GM12864 (cell line): ENCODE results near the gene AKAP10.
"Not testable (repeated sequence)": the region's sequence is repeated elsewhere in the genome, so short reads cannot be mapped to it uniquely, and the experiment has no call there.

Experiments
- DNase-seq: peaks from one replicate; pipeline ENCODE4 v3.0.0-alpha.2; 2011; ENCODE audit warnings: low read depth
- H3K4me3 ChIP-seq: 2 replicates; pipeline ENCODE4 v1.5.1; 2011; ENCODE audit warnings: mild to moderate bottlenecking, low read depth, low read length, control low read depth
- TF ChIP-seq, protein P1 (sequence below): IDR thresholded peaks from 2 replicates; pipeline ENCODE4 v1.5.1; 2011; ENCODE audit warnings: low read depth, mild to moderate bottlenecking, moderate library complexity, low read length, control low read depth, inconsistent platforms; ENCODE audit errors: missing control alignments

The AKAP10 gene

DNA sequence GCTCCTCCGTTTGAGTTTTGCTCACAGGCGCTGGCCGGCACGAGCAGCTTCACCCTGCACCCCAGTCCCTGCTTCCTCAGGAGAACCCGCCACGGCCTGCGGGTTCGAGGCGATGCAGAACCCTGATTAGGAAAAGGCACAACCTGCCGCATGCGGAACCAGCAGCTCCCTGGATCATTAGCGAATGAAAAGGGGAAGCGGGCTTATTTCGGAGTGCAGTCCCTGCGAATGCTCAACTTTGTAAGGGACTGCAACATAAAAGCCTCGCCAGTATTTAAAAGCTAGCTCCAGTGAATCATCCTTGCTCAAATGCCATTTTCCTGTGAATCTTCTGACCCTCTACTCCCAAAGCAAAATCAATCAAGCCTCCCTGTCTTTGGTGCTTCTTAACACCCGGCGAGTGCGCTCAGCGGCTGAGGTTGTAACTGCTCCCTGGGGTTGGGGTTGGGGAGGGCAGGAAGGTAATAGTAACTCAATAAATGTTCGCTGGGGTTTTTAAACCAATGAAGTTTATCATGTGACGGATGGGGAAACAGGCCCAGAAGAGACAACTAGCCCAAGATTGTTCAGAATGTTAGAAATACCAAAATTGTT is 678 bp upstream of the AKAP10 start:
- TF ChIP-seq, protein P1, sequence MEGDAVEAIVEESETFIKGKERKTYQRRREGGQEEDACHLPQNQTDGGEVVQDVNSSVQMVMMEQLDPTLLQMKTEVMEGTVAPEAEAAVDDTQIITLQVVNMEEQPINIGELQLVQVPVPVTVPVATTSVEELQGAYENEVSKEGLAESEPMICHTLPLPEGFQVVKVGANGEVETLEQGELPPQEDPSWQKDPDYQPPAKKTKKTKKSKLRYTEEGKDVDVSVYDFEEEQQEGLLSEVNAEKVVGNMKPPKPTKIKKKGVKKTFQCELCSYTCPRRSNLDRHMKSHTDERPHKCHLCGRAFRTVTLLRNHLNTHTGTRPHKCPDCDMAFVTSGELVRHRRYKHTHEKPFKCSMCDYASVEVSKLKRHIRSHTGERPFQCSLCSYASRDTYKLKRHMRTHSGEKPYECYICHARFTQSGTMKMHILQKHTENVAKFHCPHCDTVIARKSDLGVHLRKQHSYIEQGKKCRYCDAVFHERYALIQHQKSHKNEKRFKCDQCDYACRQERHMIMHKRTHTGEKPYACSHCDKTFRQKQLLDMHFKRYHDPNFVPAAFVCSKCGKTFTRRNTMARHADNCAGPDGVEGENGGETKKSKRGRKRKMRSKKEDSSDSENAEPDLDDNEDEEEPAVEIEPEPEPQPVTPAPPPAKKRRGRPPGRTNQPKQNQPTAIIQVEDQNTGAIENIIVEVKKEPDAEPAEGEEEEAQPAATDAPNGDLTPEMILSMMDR = peak; percentile 24
- peak; percentile 43 for DNase-seq
- peak overlapping the region; percentile 85 for H3K4me3 ChIP-seq

DNA sequence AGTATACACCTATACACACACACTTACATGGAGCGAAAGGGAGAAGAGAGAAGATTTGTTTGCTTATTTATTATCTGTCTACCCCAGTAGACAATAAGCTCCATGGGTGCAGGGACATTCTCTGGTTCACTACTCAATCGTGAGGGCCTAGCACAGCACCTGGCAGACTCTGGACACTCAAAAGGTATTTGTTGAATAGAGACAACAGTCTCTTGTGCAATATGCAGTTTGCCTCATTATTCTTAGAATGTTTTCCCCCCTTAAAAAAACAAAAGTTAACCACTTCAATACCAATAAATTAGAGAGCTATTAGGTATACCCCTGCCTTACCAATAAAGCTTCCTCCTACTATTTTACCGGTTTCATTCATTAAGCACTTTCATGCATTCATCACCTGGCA is 2.0 kb downstream of the AKAP10 start:
- no peak overlapping the region for H3K4me3 ChIP-seq
- TF ChIP-seq, protein P1 = no peak
- DNase-seq = no peak

- H3K4me3 ChIP-seq = no peak overlapping the region
- no peak for DNase-seq
- TF ChIP-seq, protein P1 = no peak
These were observed 4.5 kb downstream of the AKAP10 start for GRCh38 chr17:19973156-19973555.

DNA sequence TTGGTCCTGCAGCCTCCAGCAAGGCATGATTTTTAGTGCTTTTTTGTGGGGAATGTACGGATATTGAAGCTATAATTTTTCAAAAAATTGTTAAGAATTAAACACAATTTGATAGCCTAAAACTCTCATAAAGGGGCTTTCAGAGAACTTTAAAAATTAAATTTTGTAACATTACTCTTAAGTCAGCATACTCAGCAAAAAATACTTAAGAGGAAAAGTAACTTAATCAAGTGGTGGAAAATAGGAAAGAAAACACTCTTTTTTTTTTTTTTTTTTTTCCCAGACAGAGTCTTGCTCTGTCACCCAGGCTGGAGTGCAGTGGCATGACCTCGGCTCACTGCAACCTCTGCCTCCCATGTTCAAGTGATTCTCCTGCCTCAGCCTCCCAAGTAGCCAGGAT is 14.7 kb downstream of the AKAP10 start:
- DNase-seq, H3K4me3 ChIP-seq: not testable (repeated sequence)

GRCh38 chr17:19958023-19958422 is 19.6 kb downstream of the AKAP10 start:
- TF ChIP-seq, protein P1 = no peak
- DNase-seq = no peak
- no peak overlapping the region for H3K4me3 ChIP-seq

DNA sequence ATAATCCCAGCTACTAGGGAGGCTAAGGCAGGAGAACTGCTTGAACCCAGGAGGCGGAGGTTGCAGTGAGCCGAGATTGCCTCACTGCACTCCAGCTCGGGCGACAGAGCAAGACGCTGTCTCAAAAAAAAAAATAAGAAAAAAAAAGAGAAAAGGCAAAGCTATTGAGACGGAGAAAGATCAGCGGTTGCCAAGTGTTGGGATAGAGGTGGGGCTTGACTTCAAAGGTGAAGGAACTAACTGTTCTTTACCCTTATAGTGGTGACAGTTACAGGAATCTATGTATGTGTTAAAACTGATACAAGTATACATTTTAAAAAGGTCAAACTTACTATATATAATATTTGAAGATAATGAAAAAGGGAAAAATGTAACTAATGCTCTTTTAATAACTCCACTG is 22.5 kb downstream of the AKAP10 start:
- TF ChIP-seq, protein P1 = no peak
- no peak overlapping the region for H3K4me3 ChIP-seq
- no peak for DNase-seq

DNA sequence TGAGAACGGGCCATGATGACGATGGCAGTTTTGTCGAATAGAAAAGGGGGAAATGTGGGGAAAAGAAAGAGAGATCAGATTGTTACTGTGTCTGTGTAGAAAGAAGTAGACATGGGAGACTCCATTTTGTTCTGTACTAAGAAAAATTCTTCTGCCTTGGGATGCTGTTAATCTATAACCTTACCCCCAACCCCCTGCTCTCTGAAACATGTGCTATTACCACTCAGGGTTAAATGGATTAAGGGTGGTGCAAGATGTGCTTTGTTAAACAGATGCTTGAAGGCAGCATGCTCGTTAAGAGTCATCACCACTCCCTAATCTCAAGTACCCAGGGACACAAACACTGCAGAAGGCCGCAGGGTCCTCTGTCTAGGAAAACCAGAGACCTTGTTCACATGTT is 26.2 kb downstream of the AKAP10 start:
- not testable (repeated sequence) for H3K4me3 ChIP-seq, DNase-seq

DNA sequence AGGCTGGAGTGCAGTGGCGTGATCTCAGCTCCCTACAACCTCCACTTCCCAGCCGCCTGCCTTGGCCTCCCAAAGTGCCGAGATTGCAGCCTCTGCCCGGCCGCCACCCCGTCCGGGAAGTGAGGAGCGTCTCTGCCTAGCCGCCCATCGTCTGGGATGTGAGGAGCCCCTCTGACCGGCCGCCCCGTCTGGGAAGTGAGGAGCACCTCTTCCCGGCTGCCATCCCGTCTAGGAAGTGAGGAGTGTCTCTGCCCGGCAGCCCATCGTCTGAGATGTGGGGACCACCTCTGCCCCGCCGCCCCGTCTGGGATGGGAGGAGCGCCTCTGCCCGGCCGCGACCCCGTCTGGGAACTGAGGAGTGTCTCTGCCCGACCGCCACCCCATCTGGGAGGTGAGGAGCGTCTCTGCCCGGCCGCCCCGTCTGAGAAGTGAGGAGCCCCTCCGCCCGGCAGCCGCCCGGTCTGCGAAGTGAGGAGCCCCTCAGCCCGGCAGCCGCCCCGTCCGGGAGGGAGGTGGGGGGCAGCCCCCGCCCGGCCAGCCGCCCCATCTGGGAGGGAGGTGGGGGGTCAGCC is 26.9 kb downstream of the AKAP10 start:
- not testable (repeated sequence) for H3K4me3 ChIP-seq, DNase-seq
